SK-N-SH treated with all-trans-retinoic acid at 6 μM for 48 hours (cell line): Measurements from ENCODE around the gene RLN3.

Experiments used
- ARNTL ChIP-seq: fragments of 450-650 bp; formaldehyde crosslinking; IDR thresholded peaks from 2 replicates; pipeline ENCODE4 v1.5.0; 2020; ENCODE audit warnings: low read depth, mild to moderate bottlenecking, moderate library complexity, borderline replicate concordance
- CREB5 ChIP-seq: fragments of 250-450 bp; sonication (Bioruptor Pico); IDR thresholded peaks from 2 replicates; pipeline ENCODE4 v1.5.1; 2020; ENCODE audit warnings: low read depth, mild to moderate bottlenecking, moderate library complexity
- CSDC2 ChIP-seq: fragments of 250-450 bp; sonication (Bioruptor Pico); IDR thresholded peaks from 2 replicates; pipeline ENCODE4 v1.5.0; 2020; ENCODE audit warnings: mild to moderate bottlenecking, moderate library complexity
- GLIS3 ChIP-seq: fragments of 250-450 bp; sonication (Bioruptor Pico); IDR thresholded peaks from 2 replicates; pipeline ENCODE4 v1.5.0; 2020; ENCODE audit warnings: mild to moderate bottlenecking, moderate library complexity
- POU6F1 ChIP-seq: fragments of 250-450 bp; sonication (Bioruptor Pico); IDR thresholded peaks from 2 replicates; pipeline ENCODE4 v1.8.0; 2021; ENCODE audit warnings: low read depth, mild to moderate bottlenecking, moderate library complexity, borderline replicate concordance
- TCF4 ChIP-seq: fragments of 250-450 bp; sonication (Bioruptor Pico); IDR thresholded peaks from 2 replicates; pipeline ENCODE4 v1.8.0; 2021; ENCODE audit warnings: mild to moderate bottlenecking, moderate library complexity, borderline replicate concordance
- ZFP3 ChIP-seq: fragments of 250-450 bp; sonication (Bioruptor Pico); IDR thresholded peaks from 2 replicates; pipeline ENCODE4 v1.5.0; 2020; ENCODE audit warnings: mild to moderate bottlenecking, moderate library complexity
- ZFP30 ChIP-seq: fragments of 450-650 bp; formaldehyde crosslinking; IDR thresholded peaks from 2 replicates; pipeline ENCODE4 v1.5.0; 2022; ENCODE audit warnings: mild to moderate bottlenecking, moderate library complexity
- ZNF565 ChIP-seq: fragments of 450-650 bp; formaldehyde crosslinking; conservative IDR thresholded peaks from 2 replicates; pipeline ENCODE4 v1.5.0; 2020; ENCODE audit warnings: low read depth, mild to moderate bottlenecking, moderate library complexity
- TF ChIP-seq, protein P1 (sequence below): fragments of 250-450 bp; sonication (Bioruptor Pico); IDR thresholded peaks from 2 replicates; pipeline ENCODE4 v1.8.0; 2020; ENCODE audit warnings: mild to moderate bottlenecking, moderate library complexity, borderline replicate concordance
- TF ChIP-seq, protein P2 (sequence below): fragments of 250-450 bp; sonication (Bioruptor Pico); IDR thresholded peaks from 2 replicates; pipeline ENCODE4 v1.5.0; 2020; ENCODE audit warnings: mild to moderate bottlenecking, moderate library complexity

DNA sequence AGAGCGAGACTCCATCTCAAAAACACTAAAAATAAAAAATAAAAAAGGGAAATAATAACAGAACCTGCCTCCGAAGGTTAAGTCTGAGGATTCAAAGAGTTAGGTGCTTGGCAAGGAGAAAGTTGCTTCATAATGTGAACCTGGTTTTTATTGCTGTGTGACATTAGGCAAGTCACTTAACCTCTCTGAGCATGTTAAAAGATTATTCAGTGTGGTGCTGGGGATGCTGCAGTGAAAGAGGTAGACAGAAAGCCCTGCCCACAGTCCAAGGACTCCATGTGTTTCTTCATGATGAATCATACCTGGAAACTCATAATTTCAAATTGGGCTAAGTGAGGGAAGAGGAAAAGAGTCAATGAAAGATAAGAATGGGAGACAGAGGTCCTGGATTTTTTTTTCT lies 6.0 kb downstream of the RLN3 start:
- no peak for TF ChIP-seq TCF4 (CRISPR knock-in tag)
- no peak for TF ChIP-seq ZFP30 (CRISPR knock-in tag)
- TF ChIP-seq CREB5 (CRISPR knock-in tag), result no peak
- TF ChIP-seq, protein P1, sequence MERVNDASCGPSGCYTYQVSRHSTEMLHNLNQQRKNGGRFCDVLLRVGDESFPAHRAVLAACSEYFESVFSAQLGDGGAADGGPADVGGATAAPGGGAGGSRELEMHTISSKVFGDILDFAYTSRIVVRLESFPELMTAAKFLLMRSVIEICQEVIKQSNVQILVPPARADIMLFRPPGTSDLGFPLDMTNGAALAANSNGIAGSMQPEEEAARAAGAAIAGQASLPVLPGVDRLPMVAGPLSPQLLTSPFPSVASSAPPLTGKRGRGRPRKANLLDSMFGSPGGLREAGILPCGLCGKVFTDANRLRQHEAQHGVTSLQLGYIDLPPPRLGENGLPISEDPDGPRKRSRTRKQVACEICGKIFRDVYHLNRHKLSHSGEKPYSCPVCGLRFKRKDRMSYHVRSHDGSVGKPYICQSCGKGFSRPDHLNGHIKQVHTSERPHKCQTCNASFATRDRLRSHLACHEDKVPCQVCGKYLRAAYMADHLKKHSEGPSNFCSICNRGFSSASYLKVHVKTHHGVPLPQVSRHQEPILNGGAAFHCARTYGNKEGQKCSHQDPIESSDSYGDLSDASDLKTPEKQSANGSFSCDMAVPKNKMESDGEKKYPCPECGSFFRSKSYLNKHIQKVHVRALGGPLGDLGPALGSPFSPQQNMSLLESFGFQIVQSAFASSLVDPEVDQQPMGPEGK (CRISPR knock-in tag), result no peak
- TF ChIP-seq, protein P2, sequence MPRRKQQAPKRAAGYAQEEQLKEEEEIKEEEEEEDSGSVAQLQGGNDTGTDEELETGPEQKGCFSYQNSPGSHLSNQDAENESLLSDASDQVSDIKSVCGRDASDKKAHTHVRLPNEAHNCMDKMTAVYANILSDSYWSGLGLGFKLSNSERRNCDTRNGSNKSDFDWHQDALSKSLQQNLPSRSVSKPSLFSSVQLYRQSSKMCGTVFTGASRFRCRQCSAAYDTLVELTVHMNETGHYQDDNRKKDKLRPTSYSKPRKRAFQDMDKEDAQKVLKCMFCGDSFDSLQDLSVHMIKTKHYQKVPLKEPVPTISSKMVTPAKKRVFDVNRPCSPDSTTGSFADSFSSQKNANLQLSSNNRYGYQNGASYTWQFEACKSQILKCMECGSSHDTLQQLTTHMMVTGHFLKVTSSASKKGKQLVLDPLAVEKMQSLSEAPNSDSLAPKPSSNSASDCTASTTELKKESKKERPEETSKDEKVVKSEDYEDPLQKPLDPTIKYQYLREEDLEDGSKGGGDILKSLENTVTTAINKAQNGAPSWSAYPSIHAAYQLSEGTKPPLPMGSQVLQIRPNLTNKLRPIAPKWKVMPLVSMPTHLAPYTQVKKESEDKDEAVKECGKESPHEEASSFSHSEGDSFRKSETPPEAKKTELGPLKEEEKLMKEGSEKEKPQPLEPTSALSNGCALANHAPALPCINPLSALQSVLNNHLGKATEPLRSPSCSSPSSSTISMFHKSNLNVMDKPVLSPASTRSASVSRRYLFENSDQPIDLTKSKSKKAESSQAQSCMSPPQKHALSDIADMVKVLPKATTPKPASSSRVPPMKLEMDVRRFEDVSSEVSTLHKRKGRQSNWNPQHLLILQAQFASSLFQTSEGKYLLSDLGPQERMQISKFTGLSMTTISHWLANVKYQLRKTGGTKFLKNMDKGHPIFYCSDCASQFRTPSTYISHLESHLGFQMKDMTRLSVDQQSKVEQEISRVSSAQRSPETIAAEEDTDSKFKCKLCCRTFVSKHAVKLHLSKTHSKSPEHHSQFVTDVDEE, result no peak
- TF ChIP-seq ZFP3 (CRISPR knock-in tag), result no peak
- no peak for TF ChIP-seq CSDC2 (CRISPR knock-in tag)
- no peak for TF ChIP-seq ZNF565
- no peak for TF ChIP-seq POU6F1 (CRISPR knock-in tag)
- no peak for TF ChIP-seq GLIS3 (CRISPR knock-in tag)
- no peak for TF ChIP-seq ARNTL
